HG03108 (cell line): ENCODE measurements around the gene IDUA.
"Not testable (repeated sequence)": the region's sequence is repeated elsewhere in the genome, so short reads cannot be mapped to it uniquely, and the experiment has no call there.

ENCODE experiments used
- ATAC-seq: cut with Tn5 transposase; IDR thresholded peaks from one replicate; pipeline ENCODE4 v1.9.1; 2021; ENCODE audit warnings: moderate library complexity; ENCODE audit not compliant: unreplicated experiment

Gene IDUA

GRCh38 chr4:999240-999863, 12.5 kb downstream of the IDUA start:
- ATAC-seq = not testable (repeated sequence)

- ATAC-seq = no peak
Observed at GRCh38 chr4:999882-1000425, 13.1 kb downstream of the IDUA start.

DNA sequence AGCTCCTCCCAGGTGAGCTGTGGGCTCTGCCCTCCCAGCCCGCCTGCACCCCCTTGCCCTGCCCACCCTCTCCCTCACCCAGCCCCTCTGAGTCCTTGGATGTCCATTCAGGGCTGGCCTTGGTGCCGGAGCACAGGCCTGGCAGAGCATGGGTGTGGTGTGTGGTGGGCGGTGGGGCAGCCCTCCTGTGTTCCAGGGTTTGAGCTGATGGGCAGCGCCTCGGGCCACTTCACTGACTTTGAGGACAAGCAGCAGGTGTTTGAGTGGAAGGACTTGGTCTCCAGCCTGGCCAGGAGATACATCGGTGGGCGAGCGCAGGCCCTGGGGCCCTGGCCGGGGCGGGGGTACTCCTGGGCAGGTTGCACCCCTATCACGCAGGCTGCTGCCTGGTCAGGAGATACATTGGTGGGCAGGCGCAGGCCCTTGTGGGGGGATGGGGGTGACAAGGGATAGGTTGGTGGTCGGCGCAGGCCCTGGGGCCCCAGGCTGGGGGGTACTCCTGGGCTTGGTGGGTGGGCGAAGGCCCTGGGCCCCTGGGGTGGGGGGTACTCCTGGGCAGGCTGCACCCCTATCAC, 13.9 kb downstream of the IDUA start:
- ATAC-seq = no peak

GRCh38 chr4:1001561-1002130, 14.8 kb downstream of the IDUA start:
- ATAC-seq = no peak

- ATAC-seq = no peak
Observed at GRCh38 chr4:1002131-1002630, 15.3 kb downstream of the IDUA start.

DNA sequence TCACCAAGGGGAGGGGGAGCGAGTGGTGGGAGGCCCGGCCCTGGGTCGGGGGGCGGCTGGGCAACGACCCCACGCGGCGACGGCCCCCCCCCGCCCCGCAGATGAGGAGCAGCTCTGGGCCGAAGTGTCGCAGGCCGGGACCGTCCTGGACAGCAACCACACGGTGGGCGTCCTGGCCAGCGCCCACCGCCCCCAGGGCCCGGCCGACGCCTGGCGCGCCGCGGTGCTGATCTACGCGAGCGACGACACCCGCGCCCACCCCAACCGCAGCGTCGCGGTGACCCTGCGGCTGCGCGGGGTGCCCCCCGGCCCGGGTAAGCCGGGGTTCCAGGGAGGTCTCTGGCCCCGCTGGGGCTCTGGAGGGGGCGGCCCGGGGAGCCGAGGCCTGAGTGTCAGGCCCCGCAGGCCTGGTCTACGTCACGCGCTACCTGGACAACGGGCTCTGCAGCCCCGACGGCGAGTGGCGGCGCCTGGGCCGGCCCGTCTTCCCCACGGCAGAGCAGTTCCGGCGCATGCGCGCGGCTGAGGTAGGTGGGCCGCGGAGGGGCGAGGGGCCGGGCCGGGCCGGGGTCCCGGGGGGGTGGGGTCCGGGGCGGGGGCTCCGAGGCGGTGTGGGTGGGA, 15.9 kb downstream of the IDUA start:
- no peak for ATAC-seq

GRCh38 chr4:1003271-1004070, 16.6 kb downstream of the IDUA start:
- no peak for ATAC-seq

GRCh38 chr4:1004071-1004418, 17.2 kb downstream of the IDUA start:
- no peak for ATAC-seq

- ATAC-seq = no peak
Observed at GRCh38 chr4:1004557-1005485, 18.0 kb downstream of the IDUA start.

GRCh38 chr4:1006856-1007255, 20.0 kb downstream of the IDUA start:
- ATAC-seq = no peak

- no peak for ATAC-seq
Observed at GRCh38 chr4:1008840-1009541, 22.1 kb downstream of the IDUA start.

- ATAC-seq = no peak
Observed at GRCh38 chr4:1009542-1010394, 22.9 kb downstream of the IDUA start.

- ATAC-seq = no peak
Observed at GRCh38 chr4:1010395-1011021, 23.7 kb downstream of the IDUA start.

GRCh38 chr4:1011022-1011665, 24.3 kb downstream of the IDUA start, which contains the start of gene FGFRL1:
TSS of gene FGFRL1 (plus strand) at chr4:1011626. CDS start at chr4:1012486, 860 bp downstream.
- ATAC-seq = peak; percentile 37

DNA sequence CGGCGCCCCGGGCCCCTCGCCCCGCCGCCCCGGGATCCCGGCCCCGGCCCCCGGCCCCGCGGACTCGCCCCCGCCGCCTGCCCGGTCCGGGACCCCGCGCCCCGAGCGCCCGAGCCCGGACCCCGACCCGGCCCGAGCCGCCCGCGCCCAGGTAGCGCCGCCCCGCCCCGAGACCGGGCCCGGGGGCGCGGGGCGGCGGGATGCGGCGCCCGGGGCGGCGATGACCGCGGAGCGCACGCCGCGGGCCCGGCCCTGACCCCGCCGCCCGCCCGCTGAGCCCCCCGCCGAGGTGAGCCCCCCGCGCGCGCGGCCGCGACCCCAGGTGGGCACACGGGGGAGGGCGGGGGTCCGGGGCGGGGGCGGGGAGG, 24.8 kb downstream of the IDUA start:
- no peak for ATAC-seq

GRCh38 chr4:1012034-1012739, 25.3 kb downstream of the IDUA start:
- no peak for ATAC-seq
